Measurements from ENCODE around the gene KMT2E.
"Not testable (repeated sequence)": the region's sequence is repeated elsewhere in the genome, so short reads cannot be mapped to it uniquely, and the experiment has no call there.

The KMT2E gene

GRCh38 chr7:105021967-105022366, 8.0 kb downstream of the KMT2E start:
- H3K27me3 ChIP-seq (ENCODE audit: insufficient read depth, low read length): no peaks in the 10 kb centered on the region
- H3K4me1 ChIP-seq (ENCODE audit: insufficient read depth, low read length): peaks cover 61% of the 10 kb centered on the region
- H3K9me3 ChIP-seq (ENCODE audit: insufficient read depth, low read depth, low read length): no peaks in the 10 kb centered on the region
- no peak overlapping the region for H3K4me3 ChIP-seq (ENCODE audit: low read length)
- no peak overlapping the region for H3K9ac ChIP-seq (ENCODE audit: low read depth, low read length)
- no peaks in the 10 kb centered on the region for H3K36me3 ChIP-seq (ENCODE audit: insufficient read depth, low read length)
- 92% methylated on average over 2 of the region's 3 CpGs for WGBS
- no peak overlapping the region for H3K27ac ChIP-seq (ENCODE audit: low read depth, low read length)

- H3K9me3 ChIP-seq (ENCODE audit: insufficient read depth, low read depth, low read length): no peaks in the 10 kb centered on the region
- peaks cover 57% of the 10 kb centered on the region for H3K4me1 ChIP-seq (ENCODE audit: insufficient read depth, low read length)
- H3K9ac ChIP-seq (ENCODE audit: low read depth, low read length): no peak overlapping the region
- WGBS: 94% methylated on average over 1 of the region's 4 CpGs
- no peaks in the 10 kb centered on the region for H3K27me3 ChIP-seq (ENCODE audit: insufficient read depth, low read length)
- H3K4me3 ChIP-seq (ENCODE audit: low read length): no peak overlapping the region
- no peak overlapping the region for H3K27ac ChIP-seq (ENCODE audit: low read depth, low read length)
- H3K36me3 ChIP-seq (ENCODE audit: insufficient read depth, low read length): no peaks in the 10 kb centered on the region
These were observed 8.5 kb downstream of the KMT2E start for GRCh38 chr7:105022458-105022857.

GRCh38 chr7:105024734-105025133, 10.7 kb downstream of the KMT2E start:
- WGBS: no CpG with 5 or more reads among the region's 1 CpG
- no peak overlapping the region for H3K9ac ChIP-seq (ENCODE audit: low read depth, low read length)
- no peaks in the 10 kb centered on the region for H3K9me3 ChIP-seq (ENCODE audit: insufficient read depth, low read depth, low read length)
- H3K27ac ChIP-seq (ENCODE audit: low read depth, low read length): no peak overlapping the region
- no peaks in the 10 kb centered on the region for H3K27me3 ChIP-seq (ENCODE audit: insufficient read depth, low read length)
- H3K4me3 ChIP-seq (ENCODE audit: low read length): no peak overlapping the region
- peaks cover 35% of the 10 kb centered on the region for H3K4me1 ChIP-seq (ENCODE audit: insufficient read depth, low read length)
- no peaks in the 10 kb centered on the region for H3K36me3 ChIP-seq (ENCODE audit: insufficient read depth, low read length)

- Histone ChIP-seq H3K36me3 (ENCODE audit: insufficient read depth, low read length) (no peaks in the 10 kb centered on the region), H3K4me1 (ENCODE audit: insufficient read depth, low read length) (peaks cover 24% of the 10 kb centered on the region), H3K27ac (ENCODE audit: low read depth, low read length) (no peak overlapping the region), H3K9me3 (ENCODE audit: insufficient read depth, low read depth, low read length) (no peaks in the 10 kb centered on the region), H3K27me3 (ENCODE audit: insufficient read depth, low read length) (no peaks in the 10 kb centered on the region), H3K4me3 (ENCODE audit: low read length) (no peak overlapping the region), H3K9ac (ENCODE audit: low read depth, low read length) (no peak overlapping the region)
- 80% methylated on average over 1 of the region's 2 CpGs for WGBS
These were observed 12.7 kb downstream of the KMT2E start for GRCh38 chr7:105026750-105027149.

GRCh38 chr7:105027176-105027853, 13.3 kb downstream of the KMT2E start:
- Histone ChIP-seq H3K36me3 (ENCODE audit: insufficient read depth, low read length) (no peaks in the 10 kb centered on the region), H3K4me3 (ENCODE audit: low read length) (no peak overlapping the region), H3K9me3 (ENCODE audit: insufficient read depth, low read depth, low read length) (no peaks in the 10 kb centered on the region), H3K27me3 (ENCODE audit: insufficient read depth, low read length) (no peaks in the 10 kb centered on the region), H3K9ac (ENCODE audit: low read depth, low read length) (no peak overlapping the region), H3K4me1 (ENCODE audit: insufficient read depth, low read length) (peaks cover 24% of the 10 kb centered on the region), H3K27ac (ENCODE audit: low read depth, low read length) (no peak overlapping the region)
- no CpG with 5 or more reads among the region's 2 CpGs for WGBS

- no peaks in the 10 kb centered on the region for H3K9me3 ChIP-seq (ENCODE audit: insufficient read depth, low read depth, low read length)
- H3K4me1 ChIP-seq (ENCODE audit: insufficient read depth, low read length): peaks cover 24% of the 10 kb centered on the region
- H3K4me3 ChIP-seq (ENCODE audit: low read length): no peak overlapping the region
- no peak overlapping the region for H3K27ac ChIP-seq (ENCODE audit: low read depth, low read length)
- H3K9ac ChIP-seq (ENCODE audit: low read depth, low read length): no peak overlapping the region
- WGBS: 94% methylated on average over 5 of the region's 5 CpGs
- no peaks in the 10 kb centered on the region for H3K27me3 ChIP-seq (ENCODE audit: insufficient read depth, low read length)
- no peaks in the 10 kb centered on the region for H3K36me3 ChIP-seq (ENCODE audit: insufficient read depth, low read length)
These were observed 14.0 kb downstream of the KMT2E start for GRCh38 chr7:105028004-105028403.

- peaks cover 20% of the 10 kb centered on the region for H3K4me1 ChIP-seq (ENCODE audit: insufficient read depth, low read length)
- H3K27me3 ChIP-seq (ENCODE audit: insufficient read depth, low read length); H3K27ac ChIP-seq (ENCODE audit: low read depth, low read length); H3K9ac ChIP-seq (ENCODE audit: low read depth, low read length); H3K9me3 ChIP-seq (ENCODE audit: insufficient read depth, low read depth, low read length); H3K4me3 ChIP-seq (ENCODE audit: low read length); H3K36me3 ChIP-seq (ENCODE audit: insufficient read depth, low read length): not testable (repeated sequence)
- 96% methylated on average over 8 of the region's 8 CpGs for WGBS
These were observed 14.9 kb downstream of the KMT2E start for GRCh38 chr7:105028941-105029340.

GRCh38 chr7:105030447-105030846, 16.4 kb downstream of the KMT2E start:
- Histone ChIP-seq H3K9ac (ENCODE audit: low read depth, low read length) (no peak overlapping the region), H3K9me3 (ENCODE audit: insufficient read depth, low read depth, low read length) (no peaks in the 10 kb centered on the region), H3K27me3 (ENCODE audit: insufficient read depth, low read length) (no peaks in the 10 kb centered on the region), H3K36me3 (ENCODE audit: insufficient read depth, low read length) (0 out of 2 replicates have a peak, but pooled peaks cover 4% of the 10 kb centered on the region), H3K27ac (ENCODE audit: low read depth, low read length) (no peak overlapping the region), H3K4me1 (ENCODE audit: insufficient read depth, low read length) (peaks cover 5% of the 10 kb centered on the region; the same call in 1 of the 2 replicates), H3K4me3 (ENCODE audit: low read length) (no peak overlapping the region)

- 0 out of 2 replicates have a peak, but pooled peaks cover 2% of the 10 kb centered on the region for H3K4me1 ChIP-seq (ENCODE audit: insufficient read depth, low read length)
- H3K9me3 ChIP-seq (ENCODE audit: insufficient read depth, low read depth, low read length): no peaks in the 10 kb centered on the region
- H3K27ac ChIP-seq (ENCODE audit: low read depth, low read length): no peak overlapping the region
- no peak overlapping the region for H3K9ac ChIP-seq (ENCODE audit: low read depth, low read length)
- no peaks in the 10 kb centered on the region for H3K27me3 ChIP-seq (ENCODE audit: insufficient read depth, low read length)
- WGBS: 92% methylated on average over 1 of the region's 1 CpG
- 0 out of 2 replicates have a peak, but pooled peaks cover 4% of the 10 kb centered on the region for H3K36me3 ChIP-seq (ENCODE audit: insufficient read depth, low read length)
- H3K4me3 ChIP-seq (ENCODE audit: low read length): no peak overlapping the region
These were observed 18.7 kb downstream of the KMT2E start for GRCh38 chr7:105032553-105033214.

GRCh38 chr7:105035349-105035748, 21.3 kb downstream of the KMT2E start:
- Histone ChIP-seq H3K4me1 (ENCODE audit: insufficient read depth, low read length) (0 out of 2 replicates have a peak, but pooled peaks cover 6% of the 10 kb centered on the region), H3K27me3 (ENCODE audit: insufficient read depth, low read length) (no peaks in the 10 kb centered on the region), H3K9ac (ENCODE audit: low read depth, low read length) (no peak overlapping the region), H3K27ac (ENCODE audit: low read depth, low read length) (no peak overlapping the region), H3K9me3 (ENCODE audit: insufficient read depth, low read depth, low read length) (no peaks in the 10 kb centered on the region), H3K36me3 (ENCODE audit: insufficient read depth, low read length) (peaks cover 17% of the 10 kb centered on the region), H3K4me3 (ENCODE audit: low read length) (no peak overlapping the region)
- 97% methylated on average over 5 of the region's 5 CpGs for WGBS

GRCh38 chr7:105036217-105037168, 22.5 kb downstream of the KMT2E start:
- 88% methylated on average over 5 of the region's 5 CpGs for WGBS
- no peaks in the 10 kb centered on the region for H3K9me3 ChIP-seq (ENCODE audit: insufficient read depth, low read depth, low read length)
- 0 out of 2 replicates have a peak, but pooled peaks cover 6% of the 10 kb centered on the region for H3K4me1 ChIP-seq (ENCODE audit: insufficient read depth, low read length)
- no peaks in the 10 kb centered on the region for H3K27me3 ChIP-seq (ENCODE audit: insufficient read depth, low read length)
- H3K27ac ChIP-seq (ENCODE audit: low read depth, low read length): no peak overlapping the region
- no peak overlapping the region for H3K4me3 ChIP-seq (ENCODE audit: low read length)
- peaks cover 28% of the 10 kb centered on the region for H3K36me3 ChIP-seq (ENCODE audit: insufficient read depth, low read length)
- no peak overlapping the region for H3K9ac ChIP-seq (ENCODE audit: low read depth, low read length)

Data from HUES64 (cell line).